ENCODE measurements around the gene TCF23.
"Not testable (repeated sequence)": the region's sequence is repeated elsewhere in the genome, so short reads cannot be mapped to it uniquely, and the experiment has no call there.

TCF23 gene

GRCh38 chr2:27155069-27155520 lies 6.3 kb downstream of the TCF23 start:
- DNase-seq (ENCODE audit: low spot score) = no peak

- no peak for DNase-seq (ENCODE audit: low spot score)
Measured at GRCh38 chr2:27158468-27158867, 9.7 kb downstream of the TCF23 start.

GRCh38 chr2:27159271-27159670 lies 10.5 kb downstream of the TCF23 start:
- no peak for DNase-seq (ENCODE audit: low spot score)

- no peak for DNase-seq (ENCODE audit: low spot score)
Measured at GRCh38 chr2:27160191-27160590, 11.4 kb downstream of the TCF23 start.

GRCh38 chr2:27162151-27163121 lies 13.6 kb downstream of the TCF23 start:
- DNase-seq (ENCODE audit: low spot score) = no peak

GRCh38 chr2:27164960-27165763 lies 16.4 kb downstream of the TCF23 start:
- no peak for DNase-seq (ENCODE audit: low spot score)

- no peak for DNase-seq (ENCODE audit: low spot score)
Measured at GRCh38 chr2:27170581-27171337, 22.0 kb downstream of the TCF23 start.

- no peak for DNase-seq (ENCODE audit: low spot score)
Measured at GRCh38 chr2:27171351-27171848, 22.6 kb downstream of the TCF23 start.

GRCh38 chr2:27174638-27175037 lies 25.8 kb downstream of the TCF23 start:
- DNase-seq (ENCODE audit: low spot score) = no peak

GRCh38 chr2:27175330-27175729 lies 26.5 kb downstream of the TCF23 start:
- no peak for DNase-seq (ENCODE audit: low spot score)

GRCh38 chr2:27175781-27176180 lies 27.0 kb downstream of the TCF23 start:
- not testable (repeated sequence) for DNase-seq (ENCODE audit: low spot score)

GRCh38 chr2:27177441-27178351 lies 28.9 kb downstream of the TCF23 start:
- DNase-seq (ENCODE audit: low spot score) = no peak

GRCh38 chr2:27178469-27178868 lies 29.7 kb downstream of the TCF23 start:
- DNase-seq (ENCODE audit: low spot score) = no peak

- no peak for DNase-seq (ENCODE audit: low spot score)
Measured at GRCh38 chr2:27179344-27180000, 30.7 kb downstream of the TCF23 start.

GRCh38 chr2:27182346-27182745 lies 33.5 kb downstream of the TCF23 start:
- no peak for DNase-seq (ENCODE audit: low spot score)

GRCh38 chr2:27184115-27184514 lies 35.3 kb downstream of the TCF23 start:
- no peak for DNase-seq (ENCODE audit: low spot score)

GRCh38 chr2:27185331-27186026 lies 36.7 kb downstream of the TCF23 start:
- no peak for DNase-seq (ENCODE audit: low spot score)

GRCh38 chr2:27186613-27187345 lies 38.0 kb downstream of the TCF23 start:
- no peak for DNase-seq (ENCODE audit: low spot score)

GRCh38 chr2:27189989-27190388 lies 41.2 kb downstream of the TCF23 start:
- no peak for DNase-seq (ENCODE audit: low spot score)
